Measurements from ENCODE around the gene SYP. TPM values are rescaled to one million over a fixed set of nuclear protein-coding genes. Genes with fewer than 3 reads are reported as not detected.
"Not testable (repeated sequence)": the region's sequence is repeated elsewhere in the genome, so short reads cannot be mapped to it uniquely, and the experiment has no call there.

SYP gene
- total RNA-seq, 4 donors from 2014 or later: 1.1 to 7.6 (median 5.0) TPM

GRCh38 chrX:49176421-49177326 lies 23.3 kb downstream of the SYP start:
- intact Hi-C loops (cut with DNase I; ENCODE audit: low total_unique reads) (no loop called here), in situ Hi-C loops (cut with MboI; ENCODE audit: low pct_ligation_motif_present in 1 of 4, low pct_unique_long_range_greater_than_20kb in 1 of 4, low sequenced_read_pairs in 3 of 4) (no loop called here)
- no peaks in the 10 kb centered on the region for H3K27me3 ChIP-seq
- no peak for TF ChIP-seq EP300 (IDR thresholded peaks at IDR 0.05; ENCODE audit: low read depth)
- no peak for TF ChIP-seq CTCF (IDR thresholded peaks at IDR 0.05)
- TF ChIP-seq POLR2AphosphoS5 (IDR thresholded peaks at IDR 0.05): no peak
- no peak for TF ChIP-seq POLR2A (IDR thresholded peaks at IDR 0.05)
- peak overlapping the region; percentile 69 to 80 (median 78) for H3K27ac ChIP-seq
- peaks cover 4 to 22% (median 10%) of the 10 kb centered on the region in 4 donors for H3K4me1 ChIP-seq
- 67% methylated on average over 27 of the region's 27 CpGs; no CpG with 5 or more reads in 1 of the 2 donors for WGBS, 2 donors (ENCODE audit: low coverage in 1 of 2)
- H3K36me3 ChIP-seq: no peaks in the 10 kb centered on the region
- no peak for DNase-seq
- no peak overlapping the region for H3K4me3 ChIP-seq
- no peaks in the 10 kb centered on the region for H3K9me3 ChIP-seq

- no peak for TF ChIP-seq EP300 (IDR thresholded peaks at IDR 0.05; ENCODE audit: low read depth)
- TF ChIP-seq CTCF (IDR thresholded peaks at IDR 0.05): no peak
- no peak for TF ChIP-seq POLR2A (IDR thresholded peaks at IDR 0.05)
- TF ChIP-seq POLR2AphosphoS5 (IDR thresholded peaks at IDR 0.05): no peak
- WGBS, 2 donors (ENCODE audit: low coverage in 1 of 2): 92 to 100% methylated on average over 3 to 43 of the region's 43 CpGs
- Histone ChIP-seq H3K27ac (peak overlapping the region in 3 of 4 donors; percentile 24 to 80 (median 80)), H3K36me3 (no peaks in the 10 kb centered on the region), H3K4me1 (peaks cover 4 to 22% (median 10%) of the 10 kb centered on the region in 4 donors), H3K9me3 (no peaks in the 10 kb centered on the region), H3K4me3 (no peak overlapping the region), H3K27me3 (no peaks in the 10 kb centered on the region)
- in situ Hi-C loops (cut with MboI; ENCODE audit: low pct_ligation_motif_present in 1 of 4, low pct_unique_long_range_greater_than_20kb in 1 of 4, low sequenced_read_pairs in 3 of 4): no loop called here
- no peak for DNase-seq
- intact Hi-C loops (cut with DNase I; ENCODE audit: low total_unique reads): no loop called here
These were observed 24.3 kb downstream of the SYP start for GRCh38 chrX:49175435-49176274.

GRCh38 chrX:49174723-49175122 lies 25.3 kb downstream of the SYP start:
- DNase-seq: no peak
- H3K9me3 ChIP-seq: no peaks in the 10 kb centered on the region
- no peak overlapping the region for H3K27ac ChIP-seq
- H3K4me3 ChIP-seq: no peak overlapping the region
- WGBS, 2 donors (ENCODE audit: low coverage in 1 of 2): 64% methylated on average over 3 of the region's 3 CpGs; no CpG with 5 or more reads in 1 of the 2 donors
- intact Hi-C loops (cut with DNase I; ENCODE audit: low total_unique reads): no loop called here
- in situ Hi-C loops (cut with MboI; ENCODE audit: low pct_ligation_motif_present in 1 of 4, low pct_unique_long_range_greater_than_20kb in 1 of 4, low sequenced_read_pairs in 3 of 4): no loop called here
- no peaks in the 10 kb centered on the region for H3K27me3 ChIP-seq
- no peak for TF ChIP-seq POLR2AphosphoS5 (IDR thresholded peaks at IDR 0.05)
- no peak for TF ChIP-seq CTCF (IDR thresholded peaks at IDR 0.05)
- no peak for TF ChIP-seq EP300 (IDR thresholded peaks at IDR 0.05; ENCODE audit: low read depth)
- TF ChIP-seq POLR2A (IDR thresholded peaks at IDR 0.05): no peak
- peaks cover 4 to 22% (median 10%) of the 10 kb centered on the region in 4 donors for H3K4me1 ChIP-seq
- H3K36me3 ChIP-seq: no peaks in the 10 kb centered on the region

- H3K36me3 ChIP-seq; H3K4me3 ChIP-seq; intact Hi-C loops (cut with DNase I; ENCODE audit: low total_unique reads); in situ Hi-C loops (cut with MboI; ENCODE audit: low pct_ligation_motif_present in 1 of 4, low pct_unique_long_range_greater_than_20kb in 1 of 4, low sequenced_read_pairs in 3 of 4); H3K9me3 ChIP-seq; H3K27me3 ChIP-seq; DNase-seq: not testable (repeated sequence)
- 84% methylated on average over 8 of the region's 8 CpGs; no CpG with 5 or more reads in 1 of the 2 donors for WGBS, 2 donors (ENCODE audit: low coverage in 1 of 2)
- H3K27ac ChIP-seq: peak overlapping the region; percentile 90 to 96 (median 93)
- H3K4me1 ChIP-seq: peaks cover 4 to 22% (median 10%) of the 10 kb centered on the region in 4 donors
These were observed 26.4 kb downstream of the SYP start for GRCh38 chrX:49173544-49173943.
